ENCODE results near the gene DOLPP1.
A peak's percentile ranks its signal among the peaks of the same experiment; 100 is the strongest.

Gene DOLPP1

GRCh38 chr9:129139233-129139992 is 58.5 kb downstream of the DOLPP1 start:
- peak; percentile 87 for DNase-seq (ENCODE audit: low read depth)

GRCh38 chr9:129139993-129140396 is 59.1 kb downstream of the DOLPP1 start:
- peak; percentile 100 for DNase-seq (ENCODE audit: low read depth)
